Upper lobe of left lung (tissue), 4 donors: Measurements from ENCODE around the gene MRPL50.

ENCODE experiments used
- EP300 ChIP-seq, 4 donors: sonication (generic); formaldehyde crosslinking; IDR thresholded peaks; one replicate each; pipeline ENCODE4 v1.5.1; 2017; ENCODE audit warnings: antibody characterized with exemption in 4 of 4, control low read depth in 2 of 4
- POLR2AphosphoS5 ChIP-seq, 2 donors: sonication (generic); formaldehyde crosslinking; IDR thresholded peaks; one replicate each; pipeline ENCODE4 v1.5.1; 2017; ENCODE audit warnings: antibody characterized with exemption in 2 of 2
- TF ChIP-seq, protein P1 (sequence below), 6 experiments: fragments of 450-650 bp in 4 of 6; fragments of 200-600 bp in 2 of 6; sonication (generic) in 2 of 6; IDR thresholded peaks; one replicate each; pipeline ENCODE4 v1.5.1; 2016 to 2019; ENCODE audit warnings: antibody characterized with exemption in 6 of 6

- TF ChIP-seq POLR2AphosphoS5 (IDR thresholded peaks at IDR 0.05), result no peak
- TF ChIP-seq, protein P1, sequence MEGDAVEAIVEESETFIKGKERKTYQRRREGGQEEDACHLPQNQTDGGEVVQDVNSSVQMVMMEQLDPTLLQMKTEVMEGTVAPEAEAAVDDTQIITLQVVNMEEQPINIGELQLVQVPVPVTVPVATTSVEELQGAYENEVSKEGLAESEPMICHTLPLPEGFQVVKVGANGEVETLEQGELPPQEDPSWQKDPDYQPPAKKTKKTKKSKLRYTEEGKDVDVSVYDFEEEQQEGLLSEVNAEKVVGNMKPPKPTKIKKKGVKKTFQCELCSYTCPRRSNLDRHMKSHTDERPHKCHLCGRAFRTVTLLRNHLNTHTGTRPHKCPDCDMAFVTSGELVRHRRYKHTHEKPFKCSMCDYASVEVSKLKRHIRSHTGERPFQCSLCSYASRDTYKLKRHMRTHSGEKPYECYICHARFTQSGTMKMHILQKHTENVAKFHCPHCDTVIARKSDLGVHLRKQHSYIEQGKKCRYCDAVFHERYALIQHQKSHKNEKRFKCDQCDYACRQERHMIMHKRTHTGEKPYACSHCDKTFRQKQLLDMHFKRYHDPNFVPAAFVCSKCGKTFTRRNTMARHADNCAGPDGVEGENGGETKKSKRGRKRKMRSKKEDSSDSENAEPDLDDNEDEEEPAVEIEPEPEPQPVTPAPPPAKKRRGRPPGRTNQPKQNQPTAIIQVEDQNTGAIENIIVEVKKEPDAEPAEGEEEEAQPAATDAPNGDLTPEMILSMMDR (IDR thresholded peaks at IDR 0.05), result no peak
- TF ChIP-seq EP300 (IDR thresholded peaks at IDR 0.05), result no peak
Observed at GRCh38 chr9:101432740-101433139, 34.3 kb upstream of the MRPL50 start.
